ENCODE results near the gene GH2.
A peak's percentile ranks its signal among the peaks of the same experiment; 100 is the strongest.

GH2 gene

GRCh38 chr17:63841350-63842172 lies 40.2 kb downstream of the GH2 start:
- peak in 1 of 2 experiments; percentile 7 for DNase-seq (ENCODE audit: low read depth in 2 of 2)

- DNase-seq (ENCODE audit: low read depth in 2 of 2), result no peak
Observed at GRCh38 chr17:63840591-63841349, 41.0 kb downstream of the GH2 start.

GRCh38 chr17:63838631-63839171 lies 43.0 kb downstream of the GH2 start:
- peak; percentile 72 for DNase-seq (ENCODE audit: low read depth in 2 of 2)

- DNase-seq (ENCODE audit: low read depth in 2 of 2), result no peak
Observed at GRCh38 chr17:63837962-63838600, 43.7 kb downstream of the GH2 start.

- no peak for DNase-seq (ENCODE audit: low read depth in 2 of 2)
Observed at GRCh38 chr17:63837480-63837879, 44.3 kb downstream of the GH2 start.

GRCh38 chr17:63836811-63837210 lies 44.9 kb downstream of the GH2 start:
- DNase-seq (ENCODE audit: low read depth in 2 of 2), result no peak

- DNase-seq (ENCODE audit: low read depth in 2 of 2), result no peak
Observed at GRCh38 chr17:63835167-63835720, 46.5 kb downstream of the GH2 start.

- peak; percentile 32 to 40 for DNase-seq (ENCODE audit: low read depth in 2 of 2)
Observed at GRCh38 chr17:63834431-63835166, 47.1 kb downstream of the GH2 start.

GRCh38 chr17:63833741-63834373 lies 47.9 kb downstream of the GH2 start:
- no peak for DNase-seq (ENCODE audit: low read depth in 2 of 2)

GRCh38 chr17:63833026-63833740 lies 48.6 kb downstream of the GH2 start:
- no peak for DNase-seq (ENCODE audit: low read depth in 2 of 2)

GRCh38 chr17:63832455-63832854 lies 49.3 kb downstream of the GH2 start:
- DNase-seq (ENCODE audit: low read depth in 2 of 2), result no peak

- DNase-seq (ENCODE audit: low read depth in 2 of 2), result no peak
Observed at GRCh38 chr17:63832014-63832413, 49.7 kb downstream of the GH2 start.

GRCh38 chr17:63831505-63831904 lies 50.2 kb downstream of the GH2 start:
- DNase-seq (ENCODE audit: low read depth in 2 of 2), result no peak

GRCh38 chr17:63830904-63831491 lies 50.7 kb downstream of the GH2 start:
- DNase-seq (ENCODE audit: low read depth in 2 of 2), result no peak

- no peak for DNase-seq (ENCODE audit: low read depth in 2 of 2)
Observed at GRCh38 chr17:63830278-63830677, 51.5 kb downstream of the GH2 start.
